HepG2 (cell line): ENCODE measurements around the gene ZDHHC14. TPM values are rescaled to one million over a fixed set of nuclear protein-coding genes. Genes with fewer than 3 reads are reported as not detected.

Experiments
- ATAC-seq: fragments of 200-7000 bp; cut with Tn5 transposase; 3 replicates; pipeline ENCODE4 v1.9.1; 2020; ENCODE audit warnings: mild to moderate bottlenecking, moderate library complexity
- BruUV-seq: library from RNA; stranded (reverse); fragments of 400-500 nt; replicated peaks from 2 replicates; lab custom pipeline; 2021; lab: Mats Ljungman, UMichigan
- CTCF ChIA-PET: fragments of 300-600 bp; formaldehyde crosslinking; extraction: SDS; loops from one replicate; lab custom pipeline; 2021; ENCODE audit warnings: low total read pairs, inconsistent platforms, low intra/inter-chr PET ratio; lab: Yijun Ruan, JAX
- POLR2A ChIA-PET: fragments of 350-600 bp; sonication (Branson Sonifier 250); formaldehyde crosslinking; loops from one replicate; lab custom pipeline; 2020; ENCODE audit warnings: antibody characterized with exemption, inconsistent platforms; lab: Yijun Ruan, JAX
- DNase-seq: peaks from one replicate; pipeline ENCODE4 v3.0.0-alpha.2; 2015; ENCODE audit warnings: low spot score
- FAIRE-seq: peaks from 3 replicates; lab custom pipeline; 2011; peaks lifted over from hg19 to GRCh38; lab: Jason Lieb, UNC
- H2AFZ ChIP-seq: one replicate; pipeline ENCODE4 v1.6.1; 2011; ENCODE audit warnings: low read length, inconsistent platforms
- H3K27ac ChIP-seq: fragments of 300-600 bp; 3 replicates; pipeline ENCODE4 v1.8.0; 2011; ENCODE audit warnings: mixed run types, mild to moderate bottlenecking, mixed read lengths, low read length, inconsistent platforms; ENCODE audit not compliant: insufficient read depth; ENCODE audit errors: extremely low read length
- H3K27me3 ChIP-seq, 2 experiments: fragments of 200-600 bp in 1 of 2; 2 replicates in 1 of 2; 3 replicates in 1 of 2; pipeline versions ENCODE4 v1.6.0 to v1.8.0; 2011; ENCODE audit warnings: low read length in 2 of 2, mild to moderate bottlenecking in 2 of 2, moderate library complexity in 2 of 2, inconsistent platforms in 1 of 2; ENCODE audit not compliant: insufficient read depth in 2 of 2, control insufficient read depth in 1 of 2
- H3K36me3 ChIP-seq, 2 experiments: fragments of 200-600 bp in 1 of 2; replicated peaks in 1 of 2; 2 replicates in 1 of 2; 3 replicates in 1 of 2; pipeline versions ENCODE4 v1.5.1 to v1.8.0; 2011; ENCODE audit warnings: low read length in 2 of 2, inconsistent platforms in 1 of 2; ENCODE audit not compliant: insufficient read depth in 2 of 2, control insufficient read depth in 1 of 2
- H3K4me1 ChIP-seq: 2 replicates; pipeline ENCODE4 v1.5.1; 2012; ENCODE audit warnings: low read length, inconsistent platforms; ENCODE audit not compliant: insufficient read depth
- H3K4me2 ChIP-seq: 2 replicates; pipeline ENCODE4 v1.6.0; 2011; ENCODE audit warnings: low read depth, low read length, inconsistent platforms
- H3K4me3 ChIP-seq, 3 experiments: fragments of 200-600 bp in 1 of 3; sonication (generic), shearing (Covaris generic) in 1 of 3; replicated peaks in 1 of 3; 2 replicates each; pipeline ENCODE4 v1.5.1; 2011 to 2016; ENCODE audit warnings: low read length in 3 of 3, inconsistent platforms in 2 of 3, low read depth in 2 of 3, mild to moderate bottlenecking in 2 of 3, control low read depth in 1 of 3, mixed read lengths in 1 of 3; ENCODE audit not compliant: insufficient read depth in 1 of 3
- H3K79me2 ChIP-seq: one replicate; pipeline ENCODE4 v1.6.1; 2011; ENCODE audit warnings: low read length, inconsistent platforms; ENCODE audit not compliant: insufficient read depth
- H3K9ac ChIP-seq: 2 replicates; pipeline ENCODE4 v1.6.0; 2011; ENCODE audit warnings: mild to moderate bottlenecking, low read depth, low read length, inconsistent platforms; ENCODE audit not compliant: insufficient read depth
- H3K9me3 ChIP-seq: 2 replicates; pipeline ENCODE4 v1.5.1; 2012; ENCODE audit warnings: mild to moderate bottlenecking, low read length
- H4K20me1 ChIP-seq: 2 replicates; pipeline ENCODE4 v1.6.0; 2011; ENCODE audit warnings: inconsistent platforms, mild to moderate bottlenecking, low read length, moderate library complexity; ENCODE audit not compliant: insufficient read depth
- ETS1 ChIP-seq: sonication (generic); formaldehyde crosslinking; IDR thresholded peaks from 2 replicates; pipeline ENCODE4 v1.4.0; 2020; ENCODE audit warnings: missing genetic modification reagents
- GATAD1 ChIP-seq: IDR thresholded peaks from 2 replicates; pipeline ENCODE4 v1.6.1; 2016; ENCODE audit warnings: missing genetic modification reagents, missing compliant biosample characterization
- IRF2 ChIP-seq: IDR thresholded peaks from 2 replicates; pipeline ENCODE4 v1.6.1; 2018; ENCODE audit warnings: missing genetic modification reagents, missing compliant biosample characterization
- ISL2 ChIP-seq: sonication (generic); formaldehyde crosslinking; IDR thresholded peaks from 2 replicates; pipeline ENCODE4 v1.5.0; 2020; ENCODE audit warnings: missing genetic modification reagents
- MED13 ChIP-seq: sonication (generic); formaldehyde crosslinking; IDR thresholded peaks from 2 replicates; pipeline ENCODE4 v1.5.0; 2020; ENCODE audit warnings: missing genetic modification reagents
- PPARG ChIP-seq: conservative IDR thresholded peaks from 2 replicates; pipeline ENCODE4 v1.6.1; 2016; ENCODE audit warnings: missing biosample characterization, missing genetic modification reagents
- SP4 ChIP-seq: sonication (generic); formaldehyde crosslinking; IDR thresholded peaks from 2 replicates; pipeline ENCODE4 v1.8.1; 2023; ENCODE audit warnings: mild to moderate bottlenecking, missing genetic modification reagents
- TARDBP ChIP-seq: sonication (generic); formaldehyde crosslinking; IDR thresholded peaks from 2 replicates; pipeline ENCODE4 v1.8.0; 2022; ENCODE audit warnings: mild to moderate bottlenecking, missing genetic modification reagents
- TEAD3 ChIP-seq: optimal IDR thresholded peaks from 2 replicates; pipeline ENCODE3; 2016; ENCODE audit warnings: borderline replicate concordance
- TIGD3 ChIP-seq: sonication (generic); formaldehyde crosslinking; IDR thresholded peaks from 2 replicates; pipeline ENCODE4 v1.5.1; 2020; ENCODE audit warnings: mild to moderate bottlenecking, missing genetic modification reagents, borderline replicate concordance
- ZBTB38 ChIP-seq: sonication (generic); formaldehyde crosslinking; IDR thresholded peaks from 2 replicates; pipeline ENCODE4 v1.5.1; 2020; ENCODE audit warnings: mild to moderate bottlenecking, missing genetic modification reagents
- ZBTB7B ChIP-seq: sonication (generic); formaldehyde crosslinking; IDR thresholded peaks from 2 replicates; pipeline ENCODE4 v1.4.0; 2020; ENCODE audit warnings: missing genetic modification reagents
- ZEB1 ChIP-seq: IDR thresholded peaks from 2 replicates; pipeline ENCODE4 v1.6.1; 2012; ENCODE audit warnings: mild to moderate bottlenecking, low read depth, inconsistent platforms; ENCODE audit not compliant: insufficient replicate concordance
- ZMYM3 ChIP-seq: sonication (generic); formaldehyde crosslinking; IDR thresholded peaks from 2 replicates; pipeline ENCODE4 v1.5.1; 2020; ENCODE audit warnings: mild to moderate bottlenecking, missing genetic modification reagents
- ZNF224 ChIP-seq: sonication (generic); formaldehyde crosslinking; IDR thresholded peaks from 2 replicates; pipeline ENCODE4 v1.5.0; 2020; ENCODE audit warnings: mild to moderate bottlenecking, missing genetic modification reagents
- ZNF546 ChIP-seq: sonication (generic); formaldehyde crosslinking; conservative IDR thresholded peaks from 2 replicates; pipeline ENCODE4 v1.8.1; 2023; ENCODE audit warnings: mild to moderate bottlenecking, missing genetic modification reagents
- ZNF776 ChIP-seq: sonication (generic); formaldehyde crosslinking; IDR thresholded peaks from 2 replicates; pipeline ENCODE4 v1.4.0; 2020; ENCODE audit warnings: mild to moderate bottlenecking, missing genetic modification reagents
- ZNF816 ChIP-seq: sonication (generic); formaldehyde crosslinking; IDR thresholded peaks from 2 replicates; pipeline ENCODE4 v1.8.0; 2022; ENCODE audit warnings: missing genetic modification reagents, mild to moderate bottlenecking, borderline replicate concordance
- WGBS: methylation state at CpG from one replicate; pipeline ENCODE4 v1.1.6; 2017; ENCODE audit warnings: low lambda C conversion rate; 5-methylcytosine and 5-hydroxymethylcytosine counted together
- in situ Hi-C: cut with HindIII; loops from 2 replicates; pipeline ENCODE4 v1.10.0; 2017; ENCODE audit warnings: low pct_unique_long_range_greater_than_20kb; ENCODE audit not compliant: extremely low pct_ligation_motif_present
- intact Hi-C: fragments of 100-400 bp; cut with micrococcal nuclease; formaldehyde crosslinking; loops from one replicate; pipeline ENCODE4 v1.10.0; 2022; ENCODE audit not compliant: unreplicated experiment
- polyA plus RNA-seq, 8 experiments: library from polyadenylated mRNA; depleted of rRNA in 3 of 8; stranded (reverse) in 7 of 8; unstranded in 1 of 8; fragments of >200 nt; fragmentation: Illumina TruSeq in 4 of 8; extraction: Trizol in 4 of 8; gene quantifications; 2 replicates each; pipeline versions ENCODE4 v1.2.1 to v1.2.3, GENCODE V29; 2011 to 2016; ENCODE audit warnings: low read depth in 4 of 8, missing spikeins in 1 of 8, mixed read lengths in 1 of 8; ENCODE audit not compliant: insufficient read depth in 1 of 8
- total RNA-seq, 5 experiments: library from RNA; depleted of rRNA; stranded (reverse); fragments of >200 nt; fragmentation: Illumina TruSeq; extraction: Trizol; gene quantifications; 2 replicates each; pipeline ENCODE4 v1.2.3, GENCODE V29; 2016; ENCODE audit warnings: low read depth in 1 of 5
- TF ChIP-seq, protein P1 (sequence below): IDR thresholded peaks from 2 replicates; pipeline ENCODE4 v1.6.1; 2018; ENCODE audit warnings: missing genetic modification reagents, mild to moderate bottlenecking, missing compliant biosample characterization
- TF ChIP-seq, protein P2 (sequence below): sonication (generic); formaldehyde crosslinking; IDR thresholded peaks from 2 replicates; pipeline ENCODE4 v1.5.1; 2020; ENCODE audit warnings: mild to moderate bottlenecking, missing genetic modification reagents

Gene ZDHHC14
- total and polyA plus RNA-seq, 2 of the 13 experiments (the other 11 are each of a cell fraction or from before 2014, with no cell fraction given): 3.7 to 9.5 TPM

GRCh38 chr6:157538698-157539097 is 157.7 kb downstream of the ZDHHC14 start:
- H3K4me1 ChIP-seq: peaks cover 87% of the 10 kb centered on the region
- TF ChIP-seq ZEB1 (no peak), ZMYM3 (CRISPR knock-in tag) (no peak), TARDBP (CRISPR knock-in tag) (no peak), ZBTB38 (CRISPR knock-in tag) (peak; percentile 97), ZNF776 (CRISPR knock-in tag) (no peak), IRF2 (no peak), TEAD3 (peak; percentile 31), ZNF224 (peak; percentile 15; the same call in 1 of the 2 replicates), MED13 (CRISPR knock-in tag) (no peak), ZNF546 (CRISPR knock-in tag) (0 out of 2 replicates have a peak, but pooled peaks have one; percentile 30), GATAD1 (CRISPR knock-in tag) (no peak), PPARG (CRISPR knock-in tag) (no peak), SP4 (0 out of 2 replicates have a peak, but pooled peaks have one; percentile 39), ZBTB7B (CRISPR knock-in tag) (no peak), ZNF816 (CRISPR knock-in tag) (no peak), ISL2 (CRISPR knock-in tag) (no peak), TIGD3 (CRISPR knock-in tag) (no peak), ETS1 (CRISPR knock-in tag) (no peak)
- TF ChIP-seq, protein P1, sequence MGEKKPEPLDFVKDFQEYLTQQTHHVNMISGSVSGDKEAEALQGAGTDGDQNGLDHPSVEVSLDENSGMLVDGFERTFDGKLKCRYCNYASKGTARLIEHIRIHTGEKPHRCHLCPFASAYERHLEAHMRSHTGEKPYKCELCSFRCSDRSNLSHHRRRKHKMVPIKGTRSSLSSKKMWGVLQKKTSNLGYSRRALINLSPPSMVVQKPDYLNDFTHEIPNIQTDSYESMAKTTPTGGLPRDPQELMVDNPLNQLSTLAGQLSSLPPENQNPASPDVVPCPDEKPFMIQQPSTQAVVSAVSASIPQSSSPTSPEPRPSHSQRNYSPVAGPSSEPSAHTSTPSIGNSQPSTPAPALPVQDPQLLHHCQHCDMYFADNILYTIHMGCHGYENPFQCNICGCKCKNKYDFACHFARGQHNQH: no peak
- TF ChIP-seq, protein P2, sequence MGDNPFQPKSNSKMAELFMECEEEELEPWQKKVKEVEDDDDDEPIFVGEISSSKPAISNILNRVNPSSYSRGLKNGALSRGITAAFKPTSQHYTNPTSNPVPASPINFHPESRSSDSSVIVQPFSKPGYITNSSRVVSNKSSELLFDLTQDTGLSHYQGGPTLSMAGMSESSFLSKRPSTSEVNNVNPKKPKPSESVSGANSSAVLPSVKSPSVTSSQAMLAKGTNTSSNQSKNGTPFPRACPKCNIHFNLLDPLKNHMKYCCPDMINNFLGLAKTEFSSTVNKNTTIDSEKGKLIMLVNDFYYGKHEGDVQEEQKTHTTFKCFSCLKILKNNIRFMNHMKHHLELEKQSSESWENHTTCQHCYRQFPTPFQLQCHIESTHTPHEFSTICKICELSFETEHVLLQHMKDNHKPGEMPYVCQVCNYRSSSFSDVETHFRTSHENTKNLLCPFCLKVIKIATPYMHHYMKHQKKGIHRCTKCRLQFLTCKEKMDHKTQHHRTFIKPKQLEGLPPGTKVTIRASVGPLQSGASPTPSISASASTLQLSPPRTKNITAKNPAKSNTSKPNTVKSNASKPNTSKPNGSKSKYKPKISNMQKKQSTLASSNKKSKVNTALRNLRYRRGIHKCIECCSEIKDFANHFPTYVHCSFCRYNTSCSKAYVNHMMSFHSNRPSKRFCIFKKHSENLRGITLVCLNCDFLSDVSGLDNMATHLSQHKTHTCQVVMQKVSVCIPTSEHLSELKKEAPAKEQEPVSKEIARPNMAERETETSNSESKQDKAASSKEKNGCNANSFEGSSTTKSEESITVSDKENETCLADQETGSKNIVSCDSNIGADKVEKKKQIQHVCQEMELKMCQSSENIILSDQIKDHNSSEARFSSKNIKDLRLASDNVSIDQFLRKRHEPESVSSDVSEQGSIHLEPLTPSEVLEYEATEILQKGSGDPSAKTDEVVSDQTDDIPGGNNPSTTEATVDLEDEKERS (CRISPR knock-in tag): 0 out of 2 replicates have a peak, but pooled peaks have one; percentile 3

More at GRCh38 chr6:157538698-157539097, 157.7 kb downstream of the ZDHHC14 start:
- peak overlapping the region; percentile 95 for H3K27ac ChIP-seq
- H3K9ac ChIP-seq: peak overlapping the region; percentile 83
- peak overlapping the region; percentile 95 for H3K4me2 ChIP-seq
- H2AFZ ChIP-seq: no peak overlapping the region
- WGBS: 92% methylated on average over 13 of the region's 13 CpGs
- FAIRE-seq: no peak
- H4K20me1 ChIP-seq: no peaks in the 10 kb centered on the region
- in situ Hi-C loops (no loop called here), intact Hi-C loops (no loop called here)
- ATAC-seq: no peak
- no peaks in the 10 kb centered on the region for H3K9me3 ChIP-seq
- POLR2A ChIA-PET: interaction anchor here (0.8 to 7.2 kb wide), 10 partner anchors 7 to 222 kb away, joined by 3 to 112 read pairs (median 4); partner anchors contain the start of gene TMEM242
- no peak for DNase-seq
- no TSS peak for BruUV-seq
- peaks cover 7% of the 10 kb centered on the region for H3K79me2 ChIP-seq
- H3K36me3 ChIP-seq: peaks cover 2 to 5% of the 10 kb centered on the region in 2 experiments; a peak in 3 of 5 replicates
- CTCF ChIA-PET: no interaction called here
- peak overlapping the region in 1 of 3 experiments; percentile 68; a peak in 1 of 6 replicates for H3K4me3 ChIP-seq
- no peaks in the 10 kb centered on the region for H3K27me3 ChIP-seq
